K562 (cell line): Measurements from ENCODE around the gene MBD6.

Experiments used
- ARID3B ChIP-seq: fragments of 250-450 bp; sonication (Bioruptor Pico); IDR thresholded peaks from 2 replicates; pipeline ENCODE4 v1.4.0; 2020; ENCODE audit warnings: borderline replicate concordance
- ATF3 ChIP-seq, 2 experiments: fragments of 450-650 bp in 1 of 2; sonication (generic) in 1 of 2; formaldehyde crosslinking in 1 of 2; IDR thresholded peaks in 1 of 2; conservative IDR thresholded peaks in 1 of 2; 2 replicates each; pipeline versions ENCODE4 v1.6.1 to v1.8.1; 2016 to 2023; ENCODE audit warnings: mild to moderate bottlenecking in 2 of 2, moderate library complexity in 2 of 2, inconsistent platforms in 1 of 2, missing genetic modification reagents in 1 of 2
- BACH1 ChIP-seq: fragments of 200-800 bp; sonication (Bioruptor generic); IDR thresholded peaks from 2 replicates; pipeline ENCODE4 v1.6.1; 2016; ENCODE audit warnings: missing genetic modification characterization, missing compliant biosample characterization
- HCFC1 ChIP-seq: IDR thresholded peaks from 2 replicates; pipeline ENCODE4 v1.6.1; 2012; ENCODE audit warnings: low read depth, low read length, improper control_type of control experiment
- KAT2B ChIP-seq: IDR thresholded peaks from one replicate; pipeline ENCODE4 v1.6.1; 2012; ENCODE audit warnings: low read depth, mild to moderate bottlenecking, control low read depth, inconsistent platforms, low read length, moderate library complexity
- KAT8 ChIP-seq: fragments of 450-650 bp; IDR thresholded peaks from 2 replicates; pipeline ENCODE4 v1.6.1; 2016; ENCODE audit warnings: low read depth, mild to moderate bottlenecking
- MAFK ChIP-seq: IDR thresholded peaks from 2 replicates; pipeline ENCODE4 v1.6.1; 2011; ENCODE audit warnings: low read length, improper control_type of control experiment
- MAX ChIP-seq: sonication (generic); formaldehyde crosslinking; IDR thresholded peaks from 2 replicates; pipeline ENCODE4 v1.9.0; 2022; ENCODE audit warnings: mild to moderate bottlenecking, missing genetic modification reagents
- MLLT1 ChIP-seq, 2 experiments: fragments of 450-650 bp; IDR thresholded peaks; 2 replicates each; pipeline ENCODE4 v1.6.1; 2016
- NFE2L1 ChIP-seq: fragments of 450-650 bp; IDR thresholded peaks from 2 replicates; pipeline ENCODE4 v1.6.1; 2016; ENCODE audit warnings: missing genetic modification characterization, low read depth, mild to moderate bottlenecking, missing compliant biosample characterization, moderate library complexity, borderline replicate concordance
- POLR2A ChIP-seq: fragments of 450-650 bp; conservative IDR thresholded peaks from 2 replicates; pipeline ENCODE4 v1.6.1; 2016
- PRDM10 ChIP-seq: fragments of 450-650 bp; IDR thresholded peaks from 2 replicates; pipeline ENCODE4 v1.6.1; 2018; ENCODE audit not compliant: partially characterized antibody
- ZBTB49 ChIP-seq: sonication (generic); formaldehyde crosslinking; IDR thresholded peaks from 2 replicates; pipeline ENCODE4 v1.8.0; 2022; ENCODE audit warnings: missing genetic modification reagents, mild to moderate bottlenecking, borderline replicate concordance
- ZNF785 ChIP-seq: fragments of 250-450 bp; sonication (Bioruptor Pico); IDR thresholded peaks from 2 replicates; pipeline ENCODE4 v1.4.0; 2020; ENCODE audit warnings: mild to moderate bottlenecking

- no peak for TF ChIP-seq MAX (CRISPR knock-in tag)
- no peak for TF ChIP-seq NFE2L1 (tag)
- no peak for TF ChIP-seq ARID3B (CRISPR knock-in tag)
- TF ChIP-seq KAT8 = no peak
- no peak for TF ChIP-seq ATF3 (IDR thresholded peaks at IDR 0.05)
- no peak for TF ChIP-seq ATF3 (CRISPR knock-in tag; conservative IDR thresholded peaks at IDR 0.05)
- no peak for TF ChIP-seq MLLT1 (IDR thresholded peaks at IDR 0.05)
- no peak for TF ChIP-seq BACH1
- TF ChIP-seq ZBTB49 (CRISPR knock-in tag) = no peak
- no peak for TF ChIP-seq POLR2A
- TF ChIP-seq KAT2B = no peak
- TF ChIP-seq PRDM10 = no peak
- TF ChIP-seq HCFC1 = no peak
- no peak for TF ChIP-seq MAFK
- no peak for TF ChIP-seq ZNF785 (CRISPR knock-in tag)
Observed at GRCh38 chr12:57554897-57555296, 32.3 kb downstream of the MBD6 start.
